ENCODE results near the gene SOCS1. TPM values are rescaled to one million over a fixed set of nuclear protein-coding genes. Genes with fewer than 3 reads are reported as not detected.

SOCS1 gene
- total and polyA plus RNA-seq, 2 of the 8 experiments (the other 6 are each of a cell fraction or from before 2014, with no cell fraction given): 21.0 to 48.9 TPM

DNA sequence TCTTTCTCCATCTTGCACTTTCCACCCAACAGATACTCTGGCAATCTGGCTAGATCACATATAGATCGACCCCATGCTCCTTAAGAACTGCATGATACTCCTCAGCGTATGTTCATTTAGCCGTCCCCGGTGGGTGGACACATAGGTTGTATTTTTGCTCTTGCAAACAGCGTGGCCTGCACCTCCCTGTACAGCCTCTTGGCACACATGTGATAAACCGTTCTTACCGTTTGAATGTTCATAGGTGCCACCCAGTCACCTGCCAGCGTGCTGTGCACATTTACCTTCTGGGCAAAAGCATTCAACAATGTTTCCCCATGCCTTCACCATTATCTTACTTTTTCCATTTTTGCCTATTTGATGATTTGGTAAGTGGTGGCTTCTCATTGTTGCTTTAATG is 6.9 kb upstream of the SOCS1 start (continued):
- TF ChIP-seq E2F6 (IDR thresholded peaks at IDR 0.05) (no peak), RAD21 (IDR thresholded peaks at IDR 0.05 in 1 of 2, conservative IDR thresholded peaks at IDR 0.05 in 1 of 2; ENCODE audit: low read depth in 2 of 2, low read length in 2 of 2) (no peak), CREB1 (IDR thresholded peaks at IDR 0.05) (no peak), RFX5 (IDR thresholded peaks at IDR 0.05; ENCODE audit: borderline replicate concordance, low read depth, low read length) (no peak), POLR2A (IDR thresholded peaks at IDR 0.05; ENCODE audit: control extremely low read depth in 1 of 2, low read depth in 2 of 2, low read length in 2 of 2) (no peak), SIX5 (IDR thresholded peaks at IDR 0.05; ENCODE audit: low read depth, low read length) (no peak)

Data from H1 (cell line).